Keratinocyte (primary cell): Measurements from ENCODE around the gene TOX2. TPM values are rescaled to one million over a fixed set of nuclear protein-coding genes. Genes with fewer than 3 reads are reported as not detected.

Experiments
- DNase-seq: peaks from one replicate; pipeline ENCODE4 v3.0.0-alpha.2; 2011; ENCODE audit warnings: low read depth, missing footprints, low spot score
- FAIRE-seq: peaks from 2 replicates; lab custom pipeline; 2011; peaks lifted over from hg19 to GRCh38; lab: Jason Lieb, UNC
- H2AFZ ChIP-seq: 2 replicates; pipeline ENCODE4 v1.6.0; 2012; ENCODE audit warnings: low read length, control low read depth, inconsistent platforms; ENCODE audit not compliant: control insufficient read depth
- H3K27ac ChIP-seq: 2 replicates; pipeline ENCODE4 v1.5.1; 2011; ENCODE audit warnings: low read length; ENCODE audit not compliant: control insufficient read depth, insufficient read depth
- H3K27me3 ChIP-seq: 3 replicates; pipeline ENCODE4 v1.6.0; 2011; ENCODE audit warnings: low read length; ENCODE audit not compliant: control insufficient read depth, insufficient read depth; ENCODE audit errors: extremely low read depth
- H3K36me3 ChIP-seq, 2 experiments: 2 replicates in 1 of 2; 3 replicates in 1 of 2; pipeline ENCODE4 v1.5.1; 2011; ENCODE audit warnings: low read length in 2 of 2, mild to moderate bottlenecking in 1 of 2; ENCODE audit not compliant: control insufficient read depth in 2 of 2, insufficient read depth in 2 of 2; ENCODE audit errors: extremely low read depth in 1 of 2
- H3K4me1 ChIP-seq: 3 replicates; pipeline ENCODE4 v1.5.1; 2011; ENCODE audit warnings: low read length; ENCODE audit not compliant: control insufficient read depth, insufficient read depth; ENCODE audit errors: extremely low read depth
- H3K4me2 ChIP-seq: 3 replicates; pipeline ENCODE4 v1.6.0; 2011; ENCODE audit warnings: low read depth, low read length; ENCODE audit not compliant: control insufficient read depth, insufficient read depth; ENCODE audit errors: extremely low read depth
- H3K4me3 ChIP-seq, 3 experiments: fragments of 200-600 bp in 1 of 3; sonication (generic) in 1 of 3; 2 replicates in 2 of 3; 3 replicates in 1 of 3; pipeline ENCODE4 v1.5.1; 2011 to 2016; ENCODE audit warnings: low read length in 3 of 3, mild to moderate bottlenecking in 3 of 3, control low read depth in 2 of 3, inconsistent platforms in 1 of 3, low read depth in 1 of 3, mixed read lengths in 1 of 3, mixed run types in 1 of 3, moderate library complexity in 1 of 3; ENCODE audit not compliant: control insufficient read depth in 2 of 3, insufficient read depth in 2 of 3; ENCODE audit errors: extremely low read depth in 1 of 3
- H3K79me2 ChIP-seq: 2 replicates; pipeline ENCODE4 v1.6.0; 2012; ENCODE audit warnings: low read length; ENCODE audit not compliant: control insufficient read depth, insufficient read depth
- H3K9ac ChIP-seq: 3 replicates; pipeline ENCODE4 v1.6.0; 2011; ENCODE audit warnings: low read length; ENCODE audit not compliant: control insufficient read depth, insufficient read depth; ENCODE audit errors: extremely low read depth
- H3K9me1 ChIP-seq: 3 replicates; pipeline ENCODE4 v1.6.0; 2011; ENCODE audit warnings: low read length; ENCODE audit not compliant: control insufficient read depth, insufficient read depth; ENCODE audit errors: extremely low read depth
- H3K9me3 ChIP-seq: 2 replicates; pipeline ENCODE4 v1.5.1; 2012; ENCODE audit warnings: low read depth, low read length; ENCODE audit not compliant: control insufficient read depth
- H4K20me1 ChIP-seq: 3 replicates; pipeline ENCODE4 v1.6.0; 2011; ENCODE audit warnings: low read length; ENCODE audit not compliant: control insufficient read depth, insufficient read depth; ENCODE audit errors: extremely low read depth
- EZH2 ChIP-seq: IDR thresholded peaks from one replicate; pipeline ENCODE4 v1.6.1; 2012; ENCODE audit warnings: inconsistent platforms, mild to moderate bottlenecking, low read length, moderate library complexity
- dilution Hi-C: fragments of 300-500 bp; cut with MboI; formaldehyde crosslinking; loops from one replicate; pipeline ENCODE4 v1.7.0; 2020; ENCODE audit warnings: low sequenced_read_pairs; ENCODE audit not compliant: extremely low pct_ligation_motif_present
- polyA plus RNA-seq, 5 experiments: library from polyadenylated mRNA; depleted of rRNA in 3 of 5; stranded (reverse) in 3 of 5; stranded (forward) in 1 of 5; unstranded in 1 of 5; fragments of >200 nt; gene quantifications; 1 replicate in 1 of 5; 2 replicates in 3 of 5; 3 replicates in 1 of 5; pipeline versions ENCODE4 v1.2.1 to v1.2.3, GENCODE V29; 2011 to 2012; ENCODE audit warnings: missing spikeins in 2 of 5, low read depth in 1 of 5, low replicate concordance in 1 of 5
- TF ChIP-seq, protein P1 (sequence below), 3 experiments: IDR thresholded peaks in 1 of 3; conservative IDR thresholded peaks in 1 of 3; optimal IDR thresholded peaks in 1 of 3; 2 replicates in 2 of 3; 3 replicates in 1 of 3; pipeline versions ENCODE3 to v1.5.1; 2011; ENCODE audit warnings: low read length in 3 of 3, mild to moderate bottlenecking in 3 of 3, moderate library complexity in 2 of 3, control low read depth in 1 of 3, inconsistent platforms in 1 of 3; ENCODE audit not compliant: insufficient read depth in 2 of 3; ENCODE audit errors: extremely low read depth in 1 of 3

TOX2 gene
- polyA plus RNA-seq, 1 donor (not counting 4 experiments of a cell fraction or from before 2014, with no cell fraction given): 0.20 TPM

DNA sequence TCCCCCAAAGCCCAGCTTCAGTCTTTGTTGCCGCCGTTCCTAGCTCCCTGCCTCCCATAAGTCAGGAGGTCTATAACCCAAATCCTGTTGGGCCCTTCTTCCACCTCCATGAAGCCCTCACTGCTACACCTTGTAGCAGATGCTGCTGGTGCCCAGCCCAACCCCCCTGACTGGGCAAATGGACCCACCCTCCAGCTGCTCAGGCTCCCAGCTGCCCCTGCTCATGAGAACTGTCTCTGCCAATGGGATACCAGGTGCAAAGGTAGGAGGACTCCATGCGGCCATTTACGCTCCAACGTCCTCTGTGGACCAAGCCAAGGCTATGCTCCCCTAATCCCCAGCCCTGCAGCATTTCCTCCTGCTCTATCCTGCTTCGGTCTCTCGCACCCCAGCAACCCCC, 200.5 kb downstream of the TOX2 start:
- Histone ChIP-seq H3K4me1 (peaks cover 6% of the 10 kb centered on the region), H4K20me1 (no peaks in the 10 kb centered on the region), H3K9me3 (no peaks in the 10 kb centered on the region), H3K9ac (no peak overlapping the region), H2AFZ (no peak overlapping the region), H3K27me3 (no peaks in the 10 kb centered on the region), H3K4me2 (no peak overlapping the region), H3K79me2 (no peaks in the 10 kb centered on the region), H3K27ac (no peak overlapping the region), H3K9me1 (no peaks in the 10 kb centered on the region), H3K4me3 (no peak overlapping the region), H3K36me3 (no peaks in the 10 kb centered on the region)
- dilution Hi-C loops: no loop called here
- TF ChIP-seq, protein P1, sequence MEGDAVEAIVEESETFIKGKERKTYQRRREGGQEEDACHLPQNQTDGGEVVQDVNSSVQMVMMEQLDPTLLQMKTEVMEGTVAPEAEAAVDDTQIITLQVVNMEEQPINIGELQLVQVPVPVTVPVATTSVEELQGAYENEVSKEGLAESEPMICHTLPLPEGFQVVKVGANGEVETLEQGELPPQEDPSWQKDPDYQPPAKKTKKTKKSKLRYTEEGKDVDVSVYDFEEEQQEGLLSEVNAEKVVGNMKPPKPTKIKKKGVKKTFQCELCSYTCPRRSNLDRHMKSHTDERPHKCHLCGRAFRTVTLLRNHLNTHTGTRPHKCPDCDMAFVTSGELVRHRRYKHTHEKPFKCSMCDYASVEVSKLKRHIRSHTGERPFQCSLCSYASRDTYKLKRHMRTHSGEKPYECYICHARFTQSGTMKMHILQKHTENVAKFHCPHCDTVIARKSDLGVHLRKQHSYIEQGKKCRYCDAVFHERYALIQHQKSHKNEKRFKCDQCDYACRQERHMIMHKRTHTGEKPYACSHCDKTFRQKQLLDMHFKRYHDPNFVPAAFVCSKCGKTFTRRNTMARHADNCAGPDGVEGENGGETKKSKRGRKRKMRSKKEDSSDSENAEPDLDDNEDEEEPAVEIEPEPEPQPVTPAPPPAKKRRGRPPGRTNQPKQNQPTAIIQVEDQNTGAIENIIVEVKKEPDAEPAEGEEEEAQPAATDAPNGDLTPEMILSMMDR (optimal IDR thresholded peaks at IDR 0.05 in 1 of 3, IDR thresholded peaks at IDR 0.05 in 1 of 3, conservative IDR thresholded peaks at IDR 0.05 in 1 of 3; ENCODE audit: extremely low read depth in 1 of 3, insufficient read depth in 2 of 3, low read length in 3 of 3): no peak
- TF ChIP-seq EZH2: no peak
- FAIRE-seq (no peak), DNase-seq (no peak)

DNA sequence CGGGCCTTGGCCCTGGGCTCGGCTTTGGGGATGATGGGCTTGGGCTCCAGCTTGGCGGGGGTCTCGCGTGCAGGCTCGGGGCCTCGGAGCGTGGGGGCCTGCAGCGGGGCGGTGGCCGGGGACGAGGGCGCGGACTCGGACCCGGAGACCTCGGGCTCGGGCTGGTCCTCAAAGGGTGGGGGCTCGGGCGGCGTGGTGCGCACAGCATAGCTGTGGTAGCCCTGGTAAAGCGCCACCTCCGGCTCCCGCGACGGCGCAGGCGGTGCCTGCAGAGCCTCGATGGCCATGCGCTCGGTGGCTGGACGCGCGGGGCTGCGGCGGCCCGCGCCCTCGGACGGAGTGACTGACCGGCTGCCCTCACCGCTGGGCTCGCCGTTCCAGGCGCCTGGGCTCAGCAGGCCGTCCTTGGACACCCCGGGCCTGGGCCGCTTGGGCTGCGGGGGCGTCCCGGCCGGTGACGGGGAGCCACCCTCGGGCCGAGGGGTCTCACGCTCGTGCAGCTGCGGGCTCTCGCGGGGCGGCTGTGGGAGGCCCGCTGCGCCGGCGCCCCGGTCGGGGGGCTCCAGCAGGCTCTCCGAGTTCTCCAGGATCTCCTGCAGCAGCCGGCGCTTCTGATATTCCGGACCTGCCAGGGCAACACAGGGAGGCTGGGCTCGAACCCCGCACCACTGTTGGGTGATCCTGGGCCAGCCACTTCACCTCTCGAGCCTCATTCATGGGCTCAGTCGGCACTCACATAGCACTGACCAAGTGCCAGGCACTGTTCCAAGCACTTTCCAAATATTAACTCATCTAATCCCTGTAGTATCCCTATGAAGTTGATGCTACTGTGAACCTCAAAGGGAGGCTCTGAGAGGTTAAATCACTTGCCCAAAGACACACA, 201.4 kb downstream of the TOX2 start:
- no peaks in the 10 kb centered on the region for H3K9me3 ChIP-seq
- H3K27ac ChIP-seq: no peak overlapping the region
- no peaks in the 10 kb centered on the region for H4K20me1 ChIP-seq
- H3K79me2 ChIP-seq: no peaks in the 10 kb centered on the region
- H3K4me3 ChIP-seq: no peak overlapping the region
- dilution Hi-C loops: no loop called here
- no peak overlapping the region for H2AFZ ChIP-seq
- no peaks in the 10 kb centered on the region for H3K27me3 ChIP-seq
- no peak overlapping the region for H3K4me2 ChIP-seq
- peaks cover 6% of the 10 kb centered on the region for H3K4me1 ChIP-seq
- H3K36me3 ChIP-seq: no peaks in the 10 kb centered on the region
- H3K9me1 ChIP-seq: no peaks in the 10 kb centered on the region
- DNase-seq (no peak), FAIRE-seq (no peak)
- TF ChIP-seq, protein P1 (optimal IDR thresholded peaks at IDR 0.05 in 1 of 3, IDR thresholded peaks at IDR 0.05 in 1 of 3, conservative IDR thresholded peaks at IDR 0.05 in 1 of 3; ENCODE audit: extremely low read depth in 1 of 3, insufficient read depth in 2 of 3, low read length in 3 of 3): no peak
- TF ChIP-seq EZH2: no peak
- no peak overlapping the region for H3K9ac ChIP-seq
